HEK293 (cell line): ENCODE measurements around the gene ZBTB25.
A peak's percentile ranks its signal among the peaks of the same experiment; 100 is the strongest.

Experiments used
- CTCF ChIA-PET: fragments of 350-600 bp; formaldehyde crosslinking; extraction: SDS; loops from one replicate; lab custom pipeline; 2021; ENCODE audit warnings: antibody characterized with exemption; lab: Yijun Ruan, JAX
- POLR2A ChIA-PET: fragments of 300-600 bp; formaldehyde crosslinking; extraction: SDS; loops from one replicate; lab custom pipeline; 2020; ENCODE audit warnings: antibody characterized with exemption, inconsistent platforms; lab: Yijun Ruan, JAX
- H3K27ac ChIP-seq: fragments of 200-500 bp; sonication (Bioruptor generic); 2 replicates; pipeline ENCODE4 v1.5.1; 2014; ENCODE audit warnings: low read depth, low read length, control low read depth, inconsistent platforms; ENCODE audit errors: extremely low read depth
- H3K36me3 ChIP-seq, 2 experiments: fragments of 200-500 bp in 1 of 2; sonication (Bioruptor generic) in 1 of 2; 1 replicate in 1 of 2; 2 replicates in 1 of 2; pipeline ENCODE4 v1.5.1; 2014 to 2017; ENCODE audit warnings: inconsistent platforms in 2 of 2, low read length in 2 of 2; ENCODE audit not compliant: control insufficient read depth in 2 of 2, insufficient read depth in 1 of 2
- H3K4me1 ChIP-seq: fragments of 200-500 bp; sonication (Bioruptor generic); 2 replicates; pipeline ENCODE4 v1.5.1; 2014; ENCODE audit warnings: mild to moderate bottlenecking, low read length, inconsistent platforms; ENCODE audit not compliant: control insufficient read depth, insufficient read depth
- H3K4me3 ChIP-seq: 2 replicates; pipeline ENCODE4 v1.5.1; 2011; ENCODE audit warnings: low read depth, mild to moderate bottlenecking, control low read depth, low read length, moderate library complexity
- H3K9me3 ChIP-seq: fragments of 200-500 bp; sonication (Bioruptor generic); 2 replicates; pipeline ENCODE4 v1.5.1; 2014; ENCODE audit warnings: low read depth, low read length, inconsistent platforms; ENCODE audit not compliant: control insufficient read depth, insufficient read depth
- BCL11A ChIP-seq: fragments of 450-650 bp; formaldehyde crosslinking; IDR thresholded peaks from 2 replicates; pipeline ENCODE4 v1.5.1; 2016; ENCODE audit warnings: low read depth, missing biosample characterization, missing genetic modification characterization
- FEZF1 ChIP-seq: fragments of 450-650 bp; formaldehyde crosslinking; IDR thresholded peaks from 2 replicates; pipeline ENCODE4 v1.5.1; 2016; ENCODE audit warnings: missing biosample characterization, missing genetic modification characterization
- OSR2 ChIP-seq: fragments of 450-650 bp; formaldehyde crosslinking; IDR thresholded peaks from 2 replicates; pipeline ENCODE4 v1.5.1; 2016; ENCODE audit warnings: missing biosample characterization, missing genetic modification characterization
- PRDM4 ChIP-seq: fragments of 450-650 bp; formaldehyde crosslinking; IDR thresholded peaks from 2 replicates; pipeline ENCODE4 v1.5.1; 2017; ENCODE audit warnings: missing biosample characterization, missing genetic modification characterization
- WT1 ChIP-seq: fragments of 450-650 bp; formaldehyde crosslinking; IDR thresholded peaks from 2 replicates; pipeline ENCODE4 v1.5.1; 2016; ENCODE audit warnings: missing biosample characterization, missing genetic modification characterization
- ZBTB48 ChIP-seq: fragments of 450-650 bp; formaldehyde crosslinking; IDR thresholded peaks from 2 replicates; pipeline ENCODE4 v1.5.1; 2016; ENCODE audit warnings: missing biosample characterization, missing genetic modification characterization
- ZIC2 ChIP-seq: fragments of 450-650 bp; formaldehyde crosslinking; IDR thresholded peaks from 2 replicates; pipeline ENCODE4 v1.5.1; 2016; ENCODE audit warnings: missing biosample characterization, missing genetic modification characterization
- ZNF132 ChIP-seq: fragments of 450-650 bp; formaldehyde crosslinking; IDR thresholded peaks from 2 replicates; pipeline ENCODE4 v1.5.1; 2017; ENCODE audit warnings: missing biosample characterization, missing genetic modification characterization, borderline replicate concordance
- ZNF148 ChIP-seq: fragments of 450-650 bp; formaldehyde crosslinking; IDR thresholded peaks from 2 replicates; pipeline ENCODE4 v1.5.0; 2017; ENCODE audit warnings: missing biosample characterization, missing genetic modification characterization, borderline replicate concordance
- ZNF155 ChIP-seq: fragments of 450-650 bp; formaldehyde crosslinking; IDR thresholded peaks from 2 replicates; pipeline ENCODE4 v1.5.1; 2016; ENCODE audit warnings: missing biosample characterization, missing genetic modification characterization
- ZNF274 ChIP-seq, 2 experiments: fragments of 200-500 bp in 1 of 2; fragments of 450-650 bp in 1 of 2; sonication (Bioruptor generic) in 1 of 2; formaldehyde crosslinking in 1 of 2; IDR thresholded peaks; 2 replicates each; pipeline versions ENCODE4 v1.5.1 to v1.6.1; 2014 to 2016; ENCODE audit warnings: borderline replicate concordance in 1 of 2, inconsistent platforms in 1 of 2, low read length in 1 of 2, missing biosample characterization in 1 of 2, missing genetic modification characterization in 1 of 2
- ZNF324 ChIP-seq: fragments of 450-650 bp; formaldehyde crosslinking; IDR thresholded peaks from 2 replicates; pipeline ENCODE4 v1.5.1; 2016; ENCODE audit warnings: missing biosample characterization, missing genetic modification characterization
- ZNF366 ChIP-seq: fragments of 450-650 bp; formaldehyde crosslinking; conservative IDR thresholded peaks from 2 replicates; pipeline ENCODE4 v1.5.1; 2016; ENCODE audit warnings: missing biosample characterization, missing genetic modification characterization
- ZNF423 ChIP-seq: fragments of 450-650 bp; formaldehyde crosslinking; IDR thresholded peaks from 2 replicates; pipeline ENCODE4 v1.5.1; 2016; ENCODE audit warnings: missing biosample characterization, missing genetic modification characterization
- ZNF544 ChIP-seq: fragments of 450-650 bp; formaldehyde crosslinking; IDR thresholded peaks from 2 replicates; pipeline ENCODE4 v1.5.0; 2017; ENCODE audit warnings: missing biosample characterization, missing genetic modification characterization
- ZNF548 ChIP-seq: fragments of 450-650 bp; formaldehyde crosslinking; IDR thresholded peaks from 2 replicates; pipeline ENCODE4 v1.5.1; 2016; ENCODE audit warnings: missing biosample characterization, missing genetic modification characterization
- ZNF660 ChIP-seq: fragments of 450-650 bp; IDR thresholded peaks from 2 replicates; pipeline ENCODE4 v1.5.1; 2018; ENCODE audit warnings: missing biosample characterization, mild to moderate bottlenecking, missing genetic modification characterization
- ZNF692 ChIP-seq: fragments of 450-650 bp; formaldehyde crosslinking; IDR thresholded peaks from 2 replicates; pipeline ENCODE4 v1.5.1; 2016; ENCODE audit warnings: missing biosample characterization, missing genetic modification characterization
- ZNF76 ChIP-seq: fragments of 450-650 bp; formaldehyde crosslinking; IDR thresholded peaks from 2 replicates; pipeline ENCODE4; 2016; ENCODE audit warnings: low read depth, missing biosample characterization, missing genetic modification characterization, borderline replicate concordance
- ZNF791 ChIP-seq: fragments of 450-650 bp; formaldehyde crosslinking; IDR thresholded peaks from 2 replicates; pipeline ENCODE4 v1.5.1; 2016; ENCODE audit warnings: missing biosample characterization, missing genetic modification characterization
- ZNF830 ChIP-seq: fragments of 450-650 bp; IDR thresholded peaks from 2 replicates; pipeline ENCODE4 v1.5.0; 2018; ENCODE audit warnings: missing biosample characterization, missing genetic modification characterization, low read depth, mild to moderate bottlenecking, moderate library complexity
- ZNF843 ChIP-seq: fragments of 450-650 bp; formaldehyde crosslinking; IDR thresholded peaks from 2 replicates; pipeline ENCODE4 v1.5.1; 2016; ENCODE audit warnings: missing biosample characterization, missing genetic modification characterization
- ZSCAN16 ChIP-seq: fragments of 450-650 bp; formaldehyde crosslinking; IDR thresholded peaks from 2 replicates; pipeline ENCODE4 v1.5.1; 2016; ENCODE audit warnings: missing biosample characterization, missing genetic modification characterization
- TF ChIP-seq, protein P1 (sequence below): fragments of 450-650 bp; formaldehyde crosslinking; IDR thresholded peaks from 2 replicates; pipeline ENCODE4 v1.5.1; 2016; ENCODE audit warnings: missing biosample characterization, missing genetic modification characterization
- TF ChIP-seq, protein P2 (sequence below): fragments of 450-650 bp; formaldehyde crosslinking; IDR thresholded peaks from 2 replicates; pipeline ENCODE4 v1.5.1; 2016; ENCODE audit warnings: missing biosample characterization, missing genetic modification characterization

Gene ZBTB25

GRCh38 chr14:64474041-64474440, 29.6 kb downstream of the ZBTB25 start:
- Histone ChIP-seq H3K36me3 (no peaks in the 10 kb centered on the region), H3K27ac (no peak overlapping the region), H3K4me1 (peaks cover 11% of the 10 kb centered on the region; the same call in 1 of the 2 replicates), H3K4me3 (no peak overlapping the region), H3K9me3 (no peaks in the 10 kb centered on the region)
- TF ChIP-seq ZNF274 (IDR thresholded peaks at IDR 0.05; ENCODE audit: low read length) = no peak
- no peak for TF ChIP-seq ZNF274 (tag by site-specific recombination; IDR thresholded peaks at IDR 0.05; ENCODE audit: borderline replicate concordance)
- 0 out of 2 replicates have a peak, but pooled peaks have one; percentile 19 for TF ChIP-seq FEZF1 (tag by site-specific recombination)
- TF ChIP-seq WT1 (tag by site-specific recombination) = peak; percentile 61; the same call in 1 of the 2 replicates
- peak; percentile 27; the same call in 1 of the 2 replicates for TF ChIP-seq OSR2 (tag by site-specific recombination)
- TF ChIP-seq ZIC2 (tag by site-specific recombination) = peak; percentile 48
- TF ChIP-seq ZBTB48 (tag by site-specific recombination) = 0 out of 2 replicates have a peak, but pooled peaks have one; percentile 18
- ChIA-PET CTCF (interaction anchor here (0.6 kb wide), 1 partner anchor 437 kb away, joined by 5 read pairs; no protein-coding TSS in a partner anchor), POLR2A (interaction anchor here (1.1 kb wide), 1 partner anchor 31 kb away, joined by 3 read pairs; the partner anchor contains the start of gene ZBTB1)

- TF ChIP-seq ZNF660 (tag by site-specific recombination) (no peak), ZNF692 (tag by site-specific recombination) (no peak), ZNF148 (tag by site-specific recombination) (no peak), ZSCAN16 (tag by site-specific recombination) (no peak), ZNF155 (tag by site-specific recombination) (no peak), PRDM4 (tag by site-specific recombination) (no peak), ZNF843 (tag by site-specific recombination) (no peak), ZNF76 (tag by site-specific recombination) (no peak), ZNF324 (tag by site-specific recombination) (no peak), ZNF132 (tag by site-specific recombination) (no peak), ZNF830 (no peak), BCL11A (tag by site-specific recombination) (no peak), ZNF791 (no peak), ZNF366 (tag by site-specific recombination) (no peak), ZNF544 (tag by site-specific recombination) (no peak), ZNF423 (tag by site-specific recombination) (no peak), ZNF548 (tag by site-specific recombination) (no peak)
- TF ChIP-seq, protein P1, sequence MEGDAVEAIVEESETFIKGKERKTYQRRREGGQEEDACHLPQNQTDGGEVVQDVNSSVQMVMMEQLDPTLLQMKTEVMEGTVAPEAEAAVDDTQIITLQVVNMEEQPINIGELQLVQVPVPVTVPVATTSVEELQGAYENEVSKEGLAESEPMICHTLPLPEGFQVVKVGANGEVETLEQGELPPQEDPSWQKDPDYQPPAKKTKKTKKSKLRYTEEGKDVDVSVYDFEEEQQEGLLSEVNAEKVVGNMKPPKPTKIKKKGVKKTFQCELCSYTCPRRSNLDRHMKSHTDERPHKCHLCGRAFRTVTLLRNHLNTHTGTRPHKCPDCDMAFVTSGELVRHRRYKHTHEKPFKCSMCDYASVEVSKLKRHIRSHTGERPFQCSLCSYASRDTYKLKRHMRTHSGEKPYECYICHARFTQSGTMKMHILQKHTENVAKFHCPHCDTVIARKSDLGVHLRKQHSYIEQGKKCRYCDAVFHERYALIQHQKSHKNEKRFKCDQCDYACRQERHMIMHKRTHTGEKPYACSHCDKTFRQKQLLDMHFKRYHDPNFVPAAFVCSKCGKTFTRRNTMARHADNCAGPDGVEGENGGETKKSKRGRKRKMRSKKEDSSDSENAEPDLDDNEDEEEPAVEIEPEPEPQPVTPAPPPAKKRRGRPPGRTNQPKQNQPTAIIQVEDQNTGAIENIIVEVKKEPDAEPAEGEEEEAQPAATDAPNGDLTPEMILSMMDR (tag by site-specific recombination) = no peak
- TF ChIP-seq, protein P2, sequence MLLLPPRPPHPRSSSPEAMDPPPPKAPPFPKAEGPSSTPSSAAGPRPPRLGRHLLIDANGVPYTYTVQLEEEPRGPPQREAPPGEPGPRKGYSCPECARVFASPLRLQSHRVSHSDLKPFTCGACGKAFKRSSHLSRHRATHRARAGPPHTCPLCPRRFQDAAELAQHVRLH = no peak
- ChIA-PET POLR2A (interaction anchor here (0.6 kb wide), 1 partner anchor 191 kb away, joined by 3 read pairs; no protein-coding TSS in a partner anchor), CTCF (interaction anchor here (1.0 kb wide), 1 partner anchor 125 kb away, joined by 4 read pairs; no protein-coding TSS in a partner anchor)
- Histone ChIP-seq H3K4me3 (no peak overlapping the region), H3K27ac (no peak overlapping the region), H3K36me3 (no peaks in the 10 kb centered on the region; a peak in 1 of 3 replicates), H3K4me1 (peaks cover 12% of the 10 kb centered on the region; the same call in 1 of the 2 replicates), H3K9me3 (no peaks in the 10 kb centered on the region)
Measured at GRCh38 chr14:64468451-64468850, 35.2 kb downstream of the ZBTB25 start.
